HepG2 (cell line): ENCODE measurements around the gene SKI. TPM values are rescaled to one million over a fixed set of nuclear protein-coding genes. Genes with fewer than 3 reads are reported as not detected.

ENCODE experiments used
- ATAC-seq: fragments of 200-7000 bp; cut with Tn5 transposase; 3 replicates; pipeline ENCODE4 v1.9.1; 2020; ENCODE audit warnings: mild to moderate bottlenecking, moderate library complexity
- BruUV-seq: library from RNA; stranded (reverse); fragments of 400-500 nt; replicated peaks from 2 replicates; lab custom pipeline; 2021; lab: Mats Ljungman, UMichigan
- CTCF ChIA-PET: fragments of 300-600 bp; formaldehyde crosslinking; extraction: SDS; loops from one replicate; lab custom pipeline; 2021; ENCODE audit warnings: low total read pairs, inconsistent platforms, low intra/inter-chr PET ratio; lab: Yijun Ruan, JAX
- POLR2A ChIA-PET: fragments of 350-600 bp; sonication (Branson Sonifier 250); formaldehyde crosslinking; loops from one replicate; lab custom pipeline; 2020; ENCODE audit warnings: antibody characterized with exemption, inconsistent platforms; lab: Yijun Ruan, JAX
- DNase-seq: peaks from one replicate; pipeline ENCODE4 v3.0.0-alpha.2; 2015; ENCODE audit warnings: low spot score
- FAIRE-seq: peaks from 3 replicates; lab custom pipeline; 2011; peaks lifted over from hg19 to GRCh38; lab: Jason Lieb, UNC
- H2AFZ ChIP-seq: one replicate; pipeline ENCODE4 v1.6.1; 2011; ENCODE audit warnings: low read length, inconsistent platforms
- H3K27ac ChIP-seq: fragments of 300-600 bp; 3 replicates; pipeline ENCODE4 v1.8.0; 2011; ENCODE audit warnings: mixed run types, mild to moderate bottlenecking, mixed read lengths, low read length, inconsistent platforms; ENCODE audit not compliant: insufficient read depth; ENCODE audit errors: extremely low read length
- H3K27me3 ChIP-seq, 2 experiments: fragments of 200-600 bp in 1 of 2; 2 replicates in 1 of 2; 3 replicates in 1 of 2; pipeline versions ENCODE4 v1.6.0 to v1.8.0; 2011; ENCODE audit warnings: low read length in 2 of 2, mild to moderate bottlenecking in 2 of 2, moderate library complexity in 2 of 2, inconsistent platforms in 1 of 2; ENCODE audit not compliant: insufficient read depth in 2 of 2, control insufficient read depth in 1 of 2
- H3K36me3 ChIP-seq, 2 experiments: fragments of 200-600 bp in 1 of 2; replicated peaks in 1 of 2; 2 replicates in 1 of 2; 3 replicates in 1 of 2; pipeline versions ENCODE4 v1.5.1 to v1.8.0; 2011; ENCODE audit warnings: low read length in 2 of 2, inconsistent platforms in 1 of 2; ENCODE audit not compliant: insufficient read depth in 2 of 2, control insufficient read depth in 1 of 2
- H3K4me1 ChIP-seq: 2 replicates; pipeline ENCODE4 v1.5.1; 2012; ENCODE audit warnings: low read length, inconsistent platforms; ENCODE audit not compliant: insufficient read depth
- H3K4me2 ChIP-seq: 2 replicates; pipeline ENCODE4 v1.6.0; 2011; ENCODE audit warnings: low read depth, low read length, inconsistent platforms
- H3K4me3 ChIP-seq, 3 experiments: fragments of 200-600 bp in 1 of 3; sonication (generic), shearing (Covaris generic) in 1 of 3; replicated peaks in 1 of 3; 2 replicates each; pipeline ENCODE4 v1.5.1; 2011 to 2016; ENCODE audit warnings: low read length in 3 of 3, inconsistent platforms in 2 of 3, low read depth in 2 of 3, mild to moderate bottlenecking in 2 of 3, control low read depth in 1 of 3, mixed read lengths in 1 of 3; ENCODE audit not compliant: insufficient read depth in 1 of 3
- H3K79me2 ChIP-seq: one replicate; pipeline ENCODE4 v1.6.1; 2011; ENCODE audit warnings: low read length, inconsistent platforms; ENCODE audit not compliant: insufficient read depth
- H3K9ac ChIP-seq: 2 replicates; pipeline ENCODE4 v1.6.0; 2011; ENCODE audit warnings: mild to moderate bottlenecking, low read depth, low read length, inconsistent platforms; ENCODE audit not compliant: insufficient read depth
- H3K9me3 ChIP-seq: 2 replicates; pipeline ENCODE4 v1.5.1; 2012; ENCODE audit warnings: mild to moderate bottlenecking, low read length
- H4K20me1 ChIP-seq: 2 replicates; pipeline ENCODE4 v1.6.0; 2011; ENCODE audit warnings: inconsistent platforms, mild to moderate bottlenecking, low read length, moderate library complexity; ENCODE audit not compliant: insufficient read depth
- HNF4A ChIP-seq: sonication (generic); formaldehyde crosslinking; IDR thresholded peaks from 2 replicates; pipeline ENCODE4 v1.4.0; 2020; ENCODE audit warnings: missing genetic modification reagents
- KAT2B ChIP-seq: fragments of 150-350 bp; IDR thresholded peaks from 2 replicates; pipeline ENCODE4 v1.6.1; 2014; ENCODE audit warnings: low read depth, low read length, borderline replicate concordance
- KDM5B ChIP-seq: sonication (generic); formaldehyde crosslinking; IDR thresholded peaks from 2 replicates; pipeline ENCODE4 v1.4.0; 2020; ENCODE audit warnings: missing genetic modification reagents, mild to moderate bottlenecking, borderline replicate concordance
- NKX3-1 ChIP-seq: sonication (generic); formaldehyde crosslinking; IDR thresholded peaks from 2 replicates; pipeline ENCODE4 v1.5.0; 2020; ENCODE audit warnings: missing genetic modification reagents
- TRIM24 ChIP-seq: sonication (generic); formaldehyde crosslinking; IDR thresholded peaks from 2 replicates; pipeline ENCODE4 v1.8.0; 2022; ENCODE audit warnings: mild to moderate bottlenecking, missing genetic modification reagents
- ZMYM3 ChIP-seq: sonication (generic); formaldehyde crosslinking; IDR thresholded peaks from 2 replicates; pipeline ENCODE4 v1.5.1; 2020; ENCODE audit warnings: mild to moderate bottlenecking, missing genetic modification reagents
- ZNF160 ChIP-seq: sonication (generic); formaldehyde crosslinking; IDR thresholded peaks from 2 replicates; pipeline ENCODE4 v1.8.0; 2022; ENCODE audit warnings: mild to moderate bottlenecking, inconsistent platforms, missing genetic modification reagents
- ZNF781 ChIP-seq: sonication (generic); formaldehyde crosslinking; IDR thresholded peaks from 2 replicates; pipeline ENCODE4 v1.5.1; 2020; ENCODE audit warnings: borderline replicate concordance, mild to moderate bottlenecking, missing genetic modification reagents; ENCODE audit errors: not compliant biosample characterization
- WGBS: methylation state at CpG from one replicate; pipeline ENCODE4 v1.1.6; 2017; ENCODE audit warnings: low lambda C conversion rate; 5-methylcytosine and 5-hydroxymethylcytosine counted together
- in situ Hi-C: cut with HindIII; loops from 2 replicates; pipeline ENCODE4 v1.10.0; 2017; ENCODE audit warnings: low pct_unique_long_range_greater_than_20kb; ENCODE audit not compliant: extremely low pct_ligation_motif_present
- intact Hi-C: fragments of 100-400 bp; cut with micrococcal nuclease; formaldehyde crosslinking; loops from one replicate; pipeline ENCODE4 v1.10.0; 2022; ENCODE audit not compliant: unreplicated experiment
- polyA plus RNA-seq, 8 experiments: library from polyadenylated mRNA; depleted of rRNA in 3 of 8; stranded (reverse) in 7 of 8; unstranded in 1 of 8; fragments of >200 nt; fragmentation: Illumina TruSeq in 4 of 8; extraction: Trizol in 4 of 8; gene quantifications; 2 replicates each; pipeline versions ENCODE4 v1.2.1 to v1.2.3, GENCODE V29; 2011 to 2016; ENCODE audit warnings: low read depth in 4 of 8, missing spikeins in 1 of 8, mixed read lengths in 1 of 8; ENCODE audit not compliant: insufficient read depth in 1 of 8
- total RNA-seq, 5 experiments: library from RNA; depleted of rRNA; stranded (reverse); fragments of >200 nt; fragmentation: Illumina TruSeq; extraction: Trizol; gene quantifications; 2 replicates each; pipeline ENCODE4 v1.2.3, GENCODE V29; 2016; ENCODE audit warnings: low read depth in 1 of 5
- TF ChIP-seq, protein P1 (sequence below): IDR thresholded peaks from 2 replicates; pipeline ENCODE4 v1.6.1; 2012; ENCODE audit warnings: low read length, improper control_type of control experiment
- TF ChIP-seq, protein P2 (sequence below): sonication (generic); formaldehyde crosslinking; IDR thresholded peaks from 2 replicates; pipeline ENCODE4 v1.5.0; 2020; ENCODE audit warnings: missing genetic modification reagents
- TF ChIP-seq, protein P3 (sequence below): sonication (generic); formaldehyde crosslinking; IDR thresholded peaks from 2 replicates; pipeline ENCODE4 v1.4.0; 2020; ENCODE audit warnings: mild to moderate bottlenecking, missing genetic modification reagents

The SKI gene
- total and polyA plus RNA-seq, 2 of the 13 experiments (the other 11 are each of a cell fraction or from before 2014, with no cell fraction given): 4.7 to 6.9 TPM

DNA sequence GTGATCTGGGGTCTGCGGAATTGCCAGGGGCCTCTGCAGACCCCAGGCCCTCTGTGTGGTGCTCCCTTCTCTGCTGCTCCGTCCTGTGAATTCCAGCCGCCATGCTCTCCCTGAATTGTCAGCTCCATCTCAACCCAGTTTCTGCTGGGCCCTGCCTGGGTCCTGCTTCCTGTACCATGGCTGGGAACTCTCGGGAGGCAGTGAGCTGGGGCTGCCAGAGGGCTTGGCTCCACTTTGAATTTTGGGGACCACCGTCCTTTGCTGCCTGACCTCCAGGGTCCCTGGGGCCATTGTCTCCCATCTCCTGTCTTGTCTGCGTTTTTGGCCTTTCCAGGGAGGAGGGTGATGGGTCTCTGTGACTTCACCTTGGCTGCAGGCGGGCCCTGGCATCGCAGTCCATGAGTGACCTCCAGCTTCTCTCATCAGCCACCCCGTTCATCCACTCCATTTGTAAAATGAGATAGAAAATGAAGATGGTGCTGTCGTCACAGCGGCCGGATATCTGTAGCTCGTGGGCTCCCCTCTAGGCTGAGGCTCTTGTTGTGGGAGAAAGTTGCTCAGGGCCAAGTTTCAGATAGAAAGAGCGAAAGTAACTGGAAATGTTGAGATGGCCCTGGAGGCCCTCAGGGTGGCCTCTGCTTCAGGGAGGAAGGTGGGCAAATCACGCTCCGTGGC lies 38.3 kb downstream of the SKI start:
- no peaks in the 10 kb centered on the region for H3K9me3 ChIP-seq
- DNase-seq: no peak
- H2AFZ ChIP-seq: no peak overlapping the region
- H4K20me1 ChIP-seq: peaks cover 47% of the 10 kb centered on the region
- no peaks in the 10 kb centered on the region; a peak in 1 of 5 replicates for H3K36me3 ChIP-seq
- no peak overlapping the region for H3K9ac ChIP-seq
- H3K79me2 ChIP-seq: peaks cover 91% of the 10 kb centered on the region
- no peak for ATAC-seq
- H3K4me3 ChIP-seq: no peak overlapping the region
- no peak overlapping the region for H3K27ac ChIP-seq
- FAIRE-seq: no peak
- H3K27me3 ChIP-seq: no peaks in the 10 kb centered on the region
- no peak overlapping the region for H3K4me2 ChIP-seq
- WGBS: 97% methylated on average over 15 of the region's 16 CpGs
- BruUV-seq: no TSS peak
- POLR2A ChIA-PET: no interaction called here
- in situ Hi-C loops (no loop called here), intact Hi-C loops (no loop called here)
- CTCF ChIA-PET: no interaction called here
- peaks cover 34% of the 10 kb centered on the region for H3K4me1 ChIP-seq
- TF ChIP-seq ZNF781 (no peak), ZMYM3 (CRISPR knock-in tag) (no peak), ZNF160 (CRISPR knock-in tag) (no peak), KDM5B (CRISPR knock-in tag) (no peak), TRIM24 (CRISPR knock-in tag) (no peak), NKX3-1 (CRISPR knock-in tag) (no peak), HNF4A (CRISPR knock-in tag) (no peak), KAT2B (no peak)
- TF ChIP-seq, protein P1, sequence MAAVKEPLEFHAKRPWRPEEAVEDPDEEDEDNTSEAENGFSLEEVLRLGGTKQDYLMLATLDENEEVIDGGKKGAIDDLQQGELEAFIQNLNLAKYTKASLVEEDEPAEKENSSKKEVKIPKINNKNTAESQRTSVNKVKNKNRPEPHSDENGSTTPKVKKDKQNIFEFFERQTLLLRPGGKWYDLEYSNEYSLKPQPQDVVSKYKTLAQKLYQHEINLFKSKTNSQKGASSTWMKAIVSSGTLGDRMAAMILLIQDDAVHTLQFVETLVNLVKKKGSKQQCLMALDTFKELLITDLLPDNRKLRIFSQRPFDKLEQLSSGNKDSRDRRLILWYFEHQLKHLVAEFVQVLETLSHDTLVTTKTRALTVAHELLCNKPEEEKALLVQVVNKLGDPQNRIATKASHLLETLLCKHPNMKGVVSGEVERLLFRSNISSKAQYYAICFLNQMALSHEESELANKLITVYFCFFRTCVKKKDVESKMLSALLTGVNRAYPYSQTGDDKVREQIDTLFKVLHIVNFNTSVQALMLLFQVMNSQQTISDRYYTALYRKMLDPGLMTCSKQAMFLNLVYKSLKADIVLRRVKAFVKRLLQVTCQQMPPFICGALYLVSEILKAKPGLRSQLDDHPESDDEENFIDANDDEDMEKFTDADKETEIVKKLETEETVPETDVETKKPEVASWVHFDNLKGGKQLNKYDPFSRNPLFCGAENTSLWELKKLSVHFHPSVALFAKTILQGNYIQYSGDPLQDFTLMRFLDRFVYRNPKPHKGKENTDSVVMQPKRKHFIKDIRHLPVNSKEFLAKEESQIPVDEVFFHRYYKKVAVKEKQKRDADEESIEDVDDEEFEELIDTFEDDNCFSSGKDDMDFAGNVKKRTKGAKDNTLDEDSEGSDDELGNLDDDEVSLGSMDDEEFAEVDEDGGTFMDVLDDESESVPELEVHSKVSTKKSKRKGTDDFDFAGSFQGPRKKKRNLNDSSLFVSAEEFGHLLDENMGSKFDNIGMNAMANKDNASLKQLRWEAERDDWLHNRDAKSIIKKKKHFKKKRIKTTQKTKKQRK: no peak
- TF ChIP-seq, protein P2, sequence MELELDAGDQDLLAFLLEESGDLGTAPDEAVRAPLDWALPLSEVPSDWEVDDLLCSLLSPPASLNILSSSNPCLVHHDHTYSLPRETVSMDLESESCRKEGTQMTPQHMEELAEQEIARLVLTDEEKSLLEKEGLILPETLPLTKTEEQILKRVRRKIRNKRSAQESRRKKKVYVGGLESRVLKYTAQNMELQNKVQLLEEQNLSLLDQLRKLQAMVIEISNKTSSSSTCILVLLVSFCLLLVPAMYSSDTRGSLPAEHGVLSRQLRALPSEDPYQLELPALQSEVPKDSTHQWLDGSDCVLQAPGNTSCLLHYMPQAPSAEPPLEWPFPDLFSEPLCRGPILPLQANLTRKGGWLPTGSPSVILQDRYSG: no peak
- TF ChIP-seq, protein P3, sequence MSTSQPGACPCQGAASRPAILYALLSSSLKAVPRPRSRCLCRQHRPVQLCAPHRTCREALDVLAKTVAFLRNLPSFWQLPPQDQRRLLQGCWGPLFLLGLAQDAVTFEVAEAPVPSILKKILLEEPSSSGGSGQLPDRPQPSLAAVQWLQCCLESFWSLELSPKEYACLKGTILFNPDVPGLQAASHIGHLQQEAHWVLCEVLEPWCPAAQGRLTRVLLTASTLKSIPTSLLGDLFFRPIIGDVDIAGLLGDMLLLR (CRISPR knock-in tag): no peak
- TF ChIP-seq, all 625 proteins: peak for 0
